IMR-90 (cell line): ENCODE results near the gene UBE2S. TPM values are rescaled to one million over a fixed set of nuclear protein-coding genes. Genes with fewer than 3 reads are reported as not detected.

Experiments used
- ATAC-seq: fragments of 200-7000 bp; cut with Tn5 transposase; 2 replicates; pipeline ENCODE4 v1.9.1; 2020; ENCODE audit warnings: low read depth, mild to moderate bottlenecking, moderate library complexity
- BruUV-seq: library from RNA; stranded (reverse); fragments of 400-500 nt; replicated peaks from 2 replicates; lab custom pipeline; 2021; lab: Mats Ljungman, UMichigan
- CTCF ChIA-PET: fragments of 300-600 bp; formaldehyde crosslinking; extraction: SDS; loops from one replicate; lab custom pipeline; 2021; ENCODE audit warnings: antibody characterized with exemption; lab: Yijun Ruan, JAX
- POLR2A ChIA-PET: fragments of 300-600 bp; sonication (Branson Sonifier 250); formaldehyde crosslinking; loops from one replicate; lab custom pipeline; 2022; ENCODE audit warnings: antibody characterized with exemption; ENCODE audit not compliant: unreplicated experiment; lab: Charles Lee
- DNase-seq: peaks from one replicate; pipeline ENCODE4 v3.0.0; 2013
- H2AFZ ChIP-seq: replicated peaks from 2 replicates; pipeline ENCODE3; 2013; ENCODE audit warnings: low read length, mild to moderate bottlenecking; ENCODE audit not compliant: poor library complexity
- H2AK5ac ChIP-seq: 2 replicates; pipeline ENCODE4 v1.6.1; 2013; ENCODE audit warnings: low read depth, low read length, inconsistent platforms
- H2AK9ac ChIP-seq: replicated peaks from 2 replicates; pipeline ENCODE3; 2013; ENCODE audit warnings: mild to moderate bottlenecking, low read depth, low read length, moderate library complexity; ENCODE audit not compliant: poor library complexity
- H2BK120ac ChIP-seq: 2 replicates; pipeline ENCODE4 v1.6.1; 2013; ENCODE audit warnings: low read depth, low read length, inconsistent platforms
- H2BK15ac ChIP-seq: 3 replicates; pipeline ENCODE4 v1.6.1; 2013; ENCODE audit warnings: low read depth, low read length, inconsistent platforms
- H2BK20ac ChIP-seq: 2 replicates; pipeline ENCODE4 v1.6.1; 2013; ENCODE audit warnings: low read depth, mild to moderate bottlenecking, inconsistent platforms, low read length, moderate library complexity
- H2BK5ac ChIP-seq: 2 replicates; pipeline ENCODE4 v1.6.1; 2013; ENCODE audit warnings: mild to moderate bottlenecking, low read depth, low read length, inconsistent platforms; ENCODE audit not compliant: poor library complexity, severe bottlenecking
- H3K14ac ChIP-seq: replicated peaks from 2 replicates; pipeline ENCODE4 v1.6.1; 2013; ENCODE audit warnings: low read depth, low read length, inconsistent platforms
- H3K18ac ChIP-seq: 2 replicates; pipeline ENCODE4 v1.6.1; 2013; ENCODE audit warnings: low read depth, low read length, control low read depth
- H3K23ac ChIP-seq: 2 replicates; pipeline ENCODE4 v1.6.1; 2013; ENCODE audit warnings: low read depth, low read length, inconsistent platforms
- H3K27ac ChIP-seq: 2 replicates; pipeline ENCODE4 v1.5.1; 2013; ENCODE audit warnings: mild to moderate bottlenecking, control low read depth, low read length; ENCODE audit not compliant: insufficient read depth
- H3K27me3 ChIP-seq: 2 replicates; pipeline ENCODE4 v1.6.1; 2013; ENCODE audit warnings: low read length; ENCODE audit not compliant: control insufficient read depth, insufficient read depth
- H3K36me3 ChIP-seq: 2 replicates; pipeline ENCODE4 v1.6.1; 2013; ENCODE audit warnings: low read length, mixed read lengths; ENCODE audit not compliant: control insufficient read depth, insufficient read depth
- H3K4ac ChIP-seq: 2 replicates; pipeline ENCODE4 v1.6.1; 2013; ENCODE audit warnings: low read depth, low read length, inconsistent platforms
- H3K4me1 ChIP-seq: 2 replicates; pipeline ENCODE4 v1.6.1; 2013; ENCODE audit warnings: low read length, mixed read lengths; ENCODE audit not compliant: control insufficient read depth, insufficient read depth
- H3K4me2 ChIP-seq: 2 replicates; pipeline ENCODE4 v1.6.1; 2013; ENCODE audit warnings: low read depth, mild to moderate bottlenecking, control low read depth, low read length, moderate library complexity
- H3K4me3 ChIP-seq: 2 replicates; pipeline ENCODE4 v1.5.1; 2013; ENCODE audit warnings: low read depth, mild to moderate bottlenecking, control low read depth, low read length, moderate library complexity; ENCODE audit not compliant: insufficient read depth
- H3K56ac ChIP-seq: 2 replicates; pipeline ENCODE4 v1.6.1; 2013; ENCODE audit warnings: low read length, inconsistent platforms; ENCODE audit not compliant: insufficient read depth; ENCODE audit errors: extremely low read depth
- H3K79me1 ChIP-seq, 2 experiments: 2 replicates each; pipeline ENCODE4 v1.6.1; 2013; ENCODE audit warnings: low read length in 2 of 2, inconsistent platforms in 1 of 2, low read depth in 1 of 2
- H3K9ac ChIP-seq: 2 replicates; pipeline ENCODE4 v1.6.1; 2013; ENCODE audit warnings: low read depth, low read length, control low read depth
- H3K9me1 ChIP-seq: 2 replicates; pipeline ENCODE4 v1.6.1; 2013; ENCODE audit warnings: low read length, inconsistent platforms; ENCODE audit not compliant: insufficient read depth
- H3K9me3 ChIP-seq: 2 replicates; pipeline ENCODE4 v1.6.1; 2013; ENCODE audit warnings: low read length; ENCODE audit not compliant: control insufficient read depth, insufficient read depth
- H4K20me1 ChIP-seq: 2 replicates; pipeline ENCODE4 v1.6.1; 2013; ENCODE audit warnings: low read length, inconsistent platforms; ENCODE audit not compliant: insufficient read depth
- H4K5ac ChIP-seq: 2 replicates; pipeline ENCODE4 v1.6.1; 2013; ENCODE audit warnings: mild to moderate bottlenecking, low read depth, low read length, control low read depth
- H4K8ac ChIP-seq, 2 experiments: 2 replicates each; pipeline ENCODE4 v1.6.1; 2013; ENCODE audit warnings: low read depth in 2 of 2, low read length in 2 of 2, control low read depth in 1 of 2, inconsistent platforms in 1 of 2
- H4K91ac ChIP-seq: 2 replicates; pipeline ENCODE4 v1.6.1; 2013; ENCODE audit warnings: low read depth, low read length, inconsistent platforms; ENCODE audit not compliant: insufficient read depth
- BHLHE40 ChIP-seq: fragments of 150-350 bp; IDR thresholded peaks from 2 replicates; pipeline ENCODE4 v1.6.1; 2016; ENCODE audit warnings: mild to moderate bottlenecking, low read depth, low read length
- CEBPB ChIP-seq: IDR thresholded peaks from 2 replicates; pipeline ENCODE4 v1.6.1; 2012; ENCODE audit warnings: low read depth, low read length, improper control_type of control experiment
- CHD1 ChIP-seq: IDR thresholded peaks from 2 replicates; pipeline ENCODE4 v1.6.1; 2012; ENCODE audit warnings: low read depth, low read length, improper control_type of control experiment
- ELK1 ChIP-seq: fragments of 150-350 bp; IDR thresholded peaks from 2 replicates; pipeline ENCODE4 v1.6.1; 2016; ENCODE audit warnings: low read depth, mild to moderate bottlenecking, low read length, moderate library complexity, borderline replicate concordance
- MAZ ChIP-seq: IDR thresholded peaks from 2 replicates; pipeline ENCODE4 v1.6.1; 2012; ENCODE audit warnings: low read depth, mild to moderate bottlenecking, low read length, improper control_type of control experiment, moderate library complexity, borderline replicate concordance
- MXI1 ChIP-seq: IDR thresholded peaks from 2 replicates; pipeline ENCODE4 v1.6.1; 2012; ENCODE audit warnings: low read depth, mild to moderate bottlenecking, low read length, moderate library complexity, borderline replicate concordance
- POLR2A ChIP-seq: IDR thresholded peaks from 2 replicates; pipeline ENCODE4 v1.6.1; 2012; ENCODE audit warnings: mild to moderate bottlenecking, low read depth, low read length
- RFX5 ChIP-seq: IDR thresholded peaks from 2 replicates; pipeline ENCODE4 v1.8.0; 2012; ENCODE audit warnings: low read depth, mild to moderate bottlenecking, low read length, moderate library complexity
- USF2 ChIP-seq: fragments of 150-350 bp; IDR thresholded peaks from 2 replicates; pipeline ENCODE4 v1.6.1; 2017; ENCODE audit warnings: mild to moderate bottlenecking, antibody characterized with exemption, low read length, low read depth
- WGBS, 2 experiments: methylation state at CpG; one replicate each; pipeline versions ENCODE4 v1.1.5 to v1.1.7; 2013; ENCODE audit warnings: missing lambda C conversion rate in 2 of 2; ENCODE audit not compliant: insufficient read length in 1 of 2; ENCODE audit errors: extremely low coverage in 2 of 2; 5-methylcytosine and 5-hydroxymethylcytosine counted together
- dilution Hi-C: fragments of 300-500 bp; cut with HindIII; formaldehyde crosslinking; loops from one replicate; pipeline ENCODE4 v1.14.3; 2018; ENCODE audit warnings: low sequenced_read_pairs; ENCODE audit not compliant: unreplicated experiment
- in situ Hi-C: fragments of 300-500 bp; cut with MboI; formaldehyde crosslinking; loops from 3 replicates; pipeline ENCODE4 v1.14.3; 2019; ENCODE audit warnings: low sequenced_read_pairs, inconsistent platforms, mixed read lengths
- intact Hi-C: fragments of 100-400 bp; cut with micrococcal nuclease; formaldehyde crosslinking; loops from 2 replicates; pipeline ENCODE4 v1.10.0; 2022
- polyA plus RNA-seq, 3 experiments: library from polyadenylated mRNA; depleted of rRNA; stranded (reverse); fragments of >200 nt; gene quantifications; 2 replicates each; pipeline ENCODE4 v1.2.3, GENCODE V29; 2012; ENCODE audit warnings: low replicate concordance in 1 of 3
- total RNA-seq: library from RNA; depleted of rRNA; stranded (reverse); fragments of >200 nt; gene quantifications from 2 replicates; pipeline ENCODE4 v1.2.3, GENCODE V29; 2012

UBE2S gene
- total and polyA plus RNA-seq, 2 of the 4 experiments (the other 2 are of a cell fraction) = 69.5 to 104 TPM

- TF ChIP-seq RFX5 (no peak), ELK1 (no peak), CEBPB (no peak), BHLHE40 (no peak), MAZ (peak; percentile 96), USF2 (no peak), CHD1 (peak; percentile 36; the same call in 1 of the 2 replicates), MXI1 (peak; percentile 12; the same call in 1 of the 2 replicates), POLR2A (peak; percentile 66)
- peak overlapping the region; percentile 68 for H4K91ac ChIP-seq
- H3K23ac ChIP-seq = peak overlapping the region; percentile 64
- peak overlapping the region; percentile 89 for H3K14ac ChIP-seq
- peak overlapping the region; percentile 73 for H3K4me3 ChIP-seq
- H2BK5ac ChIP-seq = peak overlapping the region; percentile 63
- H3K9me3 ChIP-seq = no peaks in the 10 kb centered on the region
- H3K79me1 ChIP-seq = peaks cover 5 to 54% of the 10 kb centered on the region in 2 experiments; a peak in 3 of 4 replicates
- H3K27ac ChIP-seq = peak overlapping the region; percentile 78
- intact Hi-C loops (no loop called here), in situ Hi-C loops (no loop called here), dilution Hi-C loops (no loop called here)
- peak; percentile 49 for DNase-seq
- H2AK9ac ChIP-seq = peak overlapping the region; percentile 99
- peak overlapping the region; percentile 92 for H3K4ac ChIP-seq
- peak overlapping the region; percentile 72 for H3K9ac ChIP-seq
- H2BK120ac ChIP-seq = peak overlapping the region; percentile 52
- peaks cover 49% of the 10 kb centered on the region for H4K20me1 ChIP-seq
- ATAC-seq = peak; percentile 67
- 28% methylated on average over 7 of the region's 54 CpGs; no CpG with 5 or more reads in 1 of the 2 experiments for WGBS, 2 experiments
- BruUV-seq = no TSS peak
- H2BK20ac ChIP-seq = no peak overlapping the region
- peaks cover 26% of the 10 kb centered on the region for H3K36me3 ChIP-seq
- peak overlapping the region; percentile 70; the same call in 1 of the 2 replicates for H2AK5ac ChIP-seq
- H3K56ac ChIP-seq = peak overlapping the region; percentile 65
- peak overlapping the region; percentile 82 for H4K5ac ChIP-seq
- peak overlapping the region; percentile 80 for H2AFZ ChIP-seq
- ChIA-PET CTCF (no interaction called here), POLR2A (interaction anchor here (0.6 to 1.4 kb wide), 3 partner anchors 15 to 228 kb away, joined by 3 to 5 read pairs (median 4); partner anchors contain the start of genes TMEM238 and UBE2S)
- H3K27me3 ChIP-seq = no peaks in the 10 kb centered on the region
- H4K8ac ChIP-seq = peak overlapping the region; percentile 75 to 80
- peak overlapping the region; percentile 33; the same call in 1 of the 2 replicates for H3K18ac ChIP-seq
- peaks cover 36% of the 10 kb centered on the region for H3K4me1 ChIP-seq
- no peak overlapping the region for H2BK15ac ChIP-seq
- H3K9me1 ChIP-seq = peaks cover 11% of the 10 kb centered on the region; the same call in 1 of the 2 replicates
- H3K4me2 ChIP-seq = peak overlapping the region; percentile 83
Observed at GRCh38 chr19:55368701-55369563, 38.7 kb downstream of the UBE2S start.
